Superior temporal gyrus (tissue), 1 donor: ENCODE data around the gene NFKBIZ.
A peak's percentile ranks its signal among the peaks of the same experiment; 100 is the strongest.
"Not testable (repeated sequence)": the region's sequence is repeated elsewhere in the genome, so short reads cannot be mapped to it uniquely, and the experiment has no call there.

Source experiments
- DNase-seq: peaks from one replicate; pipeline ENCODE4 v3.0.0-alpha.2; 2016; ENCODE audit errors: extremely low spot score

Gene NFKBIZ

DNA sequence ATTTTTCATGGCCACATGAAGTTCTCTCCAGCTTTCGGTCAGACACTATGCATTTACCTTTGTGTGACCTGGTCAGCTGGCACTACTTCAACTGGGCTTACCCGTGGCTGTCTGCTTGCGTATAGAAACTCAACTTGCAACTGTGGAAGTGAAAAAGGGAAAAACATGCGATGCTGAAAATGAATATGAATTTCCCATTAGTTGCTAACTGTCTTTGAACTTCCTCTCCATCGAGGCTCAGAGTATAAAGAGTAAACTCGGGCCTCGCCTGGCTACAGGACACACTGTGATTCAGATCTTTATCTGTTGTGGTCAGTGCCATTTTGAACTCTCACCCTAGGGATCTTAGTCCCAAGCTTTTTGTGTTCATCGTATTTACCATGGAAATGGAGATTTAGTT lies 26.8 kb downstream of the NFKBIZ start:
- no peak for DNase-seq

DNA sequence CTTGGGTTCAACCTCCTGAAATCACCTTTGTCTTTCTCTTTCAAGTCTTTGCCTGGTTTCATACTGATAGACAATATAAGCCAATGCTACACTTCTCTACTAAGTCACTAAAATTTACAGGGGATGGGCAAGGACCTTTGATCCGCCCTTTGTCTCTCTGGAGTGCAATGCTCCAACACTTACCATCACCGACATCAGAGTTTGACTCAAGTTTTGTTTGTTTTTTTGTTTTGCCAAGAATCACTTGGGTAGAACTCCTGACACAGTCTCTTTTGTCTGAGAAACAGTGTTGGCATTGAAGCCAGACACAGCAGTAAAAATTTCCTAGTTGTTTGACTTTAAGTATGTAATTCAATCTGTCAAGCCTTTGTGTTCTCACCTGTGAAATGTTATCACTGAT lies 29.3 kb downstream of the NFKBIZ start:
- no peak for DNase-seq

DNA sequence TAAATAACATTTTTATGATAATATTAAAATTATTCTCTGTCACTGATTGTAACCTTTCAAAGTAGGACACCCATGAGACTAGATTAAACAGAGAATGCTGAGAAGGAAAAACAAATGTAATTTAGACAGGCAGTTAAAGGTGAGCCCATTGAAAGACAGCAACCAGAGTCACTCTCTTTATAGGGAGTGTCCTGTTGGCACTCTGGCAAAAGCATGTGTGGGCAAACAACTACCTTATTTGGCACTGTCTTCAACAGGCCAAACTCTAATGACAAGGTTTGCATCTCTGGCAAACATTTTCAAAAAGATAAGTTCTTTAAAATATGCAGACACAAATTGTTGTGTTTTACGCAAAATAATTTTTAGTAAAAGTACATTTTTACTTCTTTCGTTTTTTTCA lies 29.8 kb downstream of the NFKBIZ start:
- DNase-seq: no peak

DNA sequence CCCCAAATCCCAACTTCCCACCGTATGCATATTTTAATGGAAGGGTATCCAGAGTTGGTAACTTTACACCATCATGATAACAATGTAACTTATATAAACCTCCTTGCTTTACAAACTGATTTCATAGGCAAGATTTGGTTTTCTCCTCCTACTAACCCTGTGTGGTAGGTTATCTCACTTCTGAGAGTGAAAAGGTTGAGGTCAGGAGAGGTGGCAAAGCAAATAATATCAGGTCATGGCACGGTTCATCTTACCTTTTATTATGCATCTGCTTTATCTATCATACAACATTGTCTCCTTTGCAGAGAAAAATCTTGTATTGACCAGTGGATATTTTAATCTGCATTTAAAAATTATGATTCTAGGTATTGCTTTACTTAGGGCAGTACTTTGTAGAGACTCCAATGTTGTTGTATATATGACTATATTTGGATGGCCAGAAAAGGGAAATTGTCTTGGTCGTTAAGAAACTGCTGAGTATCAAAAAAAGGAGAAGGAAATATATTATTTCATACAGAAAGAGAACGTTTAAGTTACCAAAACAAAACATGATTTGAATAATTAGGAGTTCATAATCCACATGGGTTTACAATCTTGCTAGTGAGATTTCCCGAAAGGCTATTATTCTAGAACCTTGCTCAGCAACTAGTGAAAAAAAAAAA lies 30.4 kb downstream of the NFKBIZ start:
- DNase-seq: no peak

DNA sequence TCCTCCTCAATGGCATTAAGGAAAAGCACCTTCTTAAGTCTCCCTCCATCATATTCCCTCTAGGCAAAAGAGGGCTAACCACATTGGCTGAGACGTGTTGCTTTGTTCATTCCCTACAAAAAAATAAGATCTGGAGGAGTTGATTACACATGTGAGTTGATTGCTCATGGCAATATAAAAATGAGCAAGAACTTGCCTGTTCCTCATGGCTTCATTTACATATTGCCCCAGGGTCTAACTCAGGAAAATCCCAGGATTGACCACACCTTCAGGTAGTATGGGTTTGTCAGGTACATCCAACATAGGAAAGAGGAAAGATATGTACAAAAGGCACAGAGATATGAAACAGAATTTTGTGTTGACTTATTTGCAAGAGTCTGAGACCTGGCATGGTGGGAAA lies 35.5 kb downstream of the NFKBIZ start:
- no peak for DNase-seq

DNA sequence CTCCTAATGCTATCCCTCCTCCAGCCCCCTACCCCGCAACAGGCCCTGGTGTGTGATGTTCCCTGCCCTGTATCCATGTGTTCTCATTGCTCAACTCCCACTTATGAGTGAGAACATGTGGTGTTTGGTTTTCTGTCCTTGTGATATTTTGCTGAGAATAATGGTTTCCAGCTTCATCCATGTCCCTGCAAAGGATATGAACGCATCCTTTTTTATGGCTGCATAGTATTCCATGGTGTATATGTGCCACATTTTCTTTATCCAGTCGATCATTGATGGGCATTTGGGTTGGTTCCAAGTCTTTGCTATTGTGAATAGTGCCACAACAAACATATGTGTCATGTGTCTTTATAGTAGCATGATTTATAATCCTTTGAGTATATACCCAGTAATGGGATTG lies 36.3 kb downstream of the NFKBIZ start:
- not testable (repeated sequence) for DNase-seq

DNA sequence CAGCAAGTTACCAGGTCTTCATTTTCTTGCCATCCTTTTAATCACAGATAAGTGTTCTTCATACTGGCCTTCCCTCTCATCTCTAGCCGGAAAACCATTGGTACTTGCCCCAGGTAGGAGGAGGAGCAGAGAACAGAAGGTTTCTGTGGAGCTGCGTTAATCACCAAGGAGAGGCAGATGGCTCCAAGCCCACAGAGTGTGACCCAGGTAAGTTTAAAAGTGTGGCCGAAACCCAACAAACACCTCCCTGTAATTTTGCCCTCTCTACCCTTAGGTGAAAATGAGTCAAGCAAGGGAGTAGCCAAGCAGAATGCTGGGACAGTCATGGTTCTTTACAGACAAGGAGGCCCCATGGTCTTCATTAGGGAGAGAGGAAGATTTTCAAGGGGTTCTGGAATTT lies 37.3 kb downstream of the NFKBIZ start:
- DNase-seq: no peak

DNA sequence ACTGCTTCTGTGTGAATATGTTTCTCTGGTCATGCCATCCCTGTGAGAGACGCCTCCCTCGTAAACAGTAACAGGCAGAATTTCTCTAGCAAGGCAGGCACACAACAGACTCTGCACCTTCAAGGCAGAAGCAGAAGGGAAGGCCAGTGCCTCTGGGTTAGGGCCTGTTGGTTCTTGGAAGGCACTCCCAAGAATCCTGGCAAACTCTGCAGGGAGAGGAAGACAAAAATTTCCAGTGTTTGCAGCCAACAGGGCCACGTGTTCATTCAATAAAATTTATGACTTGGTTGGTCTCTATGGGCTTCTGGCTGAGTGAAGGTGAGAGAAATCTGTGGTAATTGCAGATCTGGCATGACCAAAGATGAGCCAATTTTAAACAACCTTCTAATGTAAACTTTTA lies 39.3 kb downstream of the NFKBIZ start:
- DNase-seq: no peak

DNA sequence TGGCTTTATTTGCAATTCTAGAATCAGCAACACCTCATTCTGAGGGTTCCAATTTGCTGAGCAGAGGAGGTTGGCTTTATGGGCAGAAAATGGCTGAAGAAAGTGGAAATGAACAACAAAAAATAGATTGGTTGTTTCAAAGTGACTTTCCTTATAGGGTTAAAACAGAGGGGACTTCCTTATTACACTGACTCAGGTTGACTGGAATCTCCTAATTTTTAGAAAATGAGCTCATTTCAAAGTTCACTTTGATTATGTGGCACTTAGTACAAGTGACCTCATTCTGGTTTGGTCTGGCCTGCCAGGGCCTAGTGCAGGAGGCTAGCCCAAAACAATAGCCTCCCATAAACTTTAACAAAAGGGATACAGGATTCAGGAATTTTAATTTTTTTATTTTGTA lies 41.4 kb downstream of the NFKBIZ start:
- DNase-seq: no peak

DNA sequence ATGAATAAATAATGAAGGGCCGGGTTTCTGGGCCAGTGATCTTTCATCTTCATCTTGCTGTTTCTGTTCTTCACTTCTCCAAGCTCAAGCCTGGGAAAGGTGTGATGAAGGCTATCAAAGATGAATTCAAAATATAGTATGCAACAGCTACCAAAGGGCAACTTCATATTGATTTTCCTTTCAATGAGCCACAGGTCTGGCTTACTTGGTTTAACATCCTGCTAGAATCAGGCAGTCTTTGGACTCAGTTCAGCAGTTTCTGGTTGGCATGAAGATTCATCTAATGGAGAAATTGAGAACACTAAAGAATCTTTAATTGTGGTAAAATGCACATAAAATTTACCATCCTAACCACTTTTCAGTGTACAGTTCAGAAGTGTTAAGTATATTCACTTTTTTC lies 43.3 kb downstream of the NFKBIZ start:
- no peak for DNase-seq

DNA sequence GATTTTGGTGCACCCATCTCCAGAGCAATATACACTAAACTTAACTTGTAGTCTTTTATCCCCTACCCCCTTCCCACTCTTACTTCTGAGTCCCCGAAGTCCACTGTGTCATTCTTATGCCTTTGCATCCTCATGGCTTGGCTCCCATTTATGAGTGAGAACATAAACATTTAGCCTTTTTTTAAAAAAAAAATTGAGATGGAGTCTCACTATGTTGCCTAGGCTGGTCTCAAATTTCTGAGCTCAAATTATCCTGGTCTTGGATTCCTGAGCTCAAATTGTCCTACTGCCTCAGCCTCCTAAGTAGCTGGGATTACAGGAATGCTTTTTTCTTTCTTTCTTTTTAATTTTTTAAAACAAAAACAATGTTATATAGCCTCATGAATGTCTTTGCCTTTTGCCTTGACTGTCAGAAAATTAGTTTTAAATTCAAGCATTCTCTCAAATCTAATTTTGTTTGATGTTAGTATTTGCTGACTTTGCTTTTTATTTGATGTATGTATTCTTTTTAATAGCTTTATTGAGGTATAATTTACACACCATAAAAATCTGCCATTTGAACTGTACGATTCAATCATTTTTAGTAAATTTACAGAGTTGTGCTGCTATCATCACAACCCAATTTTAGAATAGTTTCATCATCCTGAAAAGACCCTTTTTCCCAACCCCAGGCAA lies 46.9 kb downstream of the NFKBIZ start:
- DNase-seq: no peak

DNA sequence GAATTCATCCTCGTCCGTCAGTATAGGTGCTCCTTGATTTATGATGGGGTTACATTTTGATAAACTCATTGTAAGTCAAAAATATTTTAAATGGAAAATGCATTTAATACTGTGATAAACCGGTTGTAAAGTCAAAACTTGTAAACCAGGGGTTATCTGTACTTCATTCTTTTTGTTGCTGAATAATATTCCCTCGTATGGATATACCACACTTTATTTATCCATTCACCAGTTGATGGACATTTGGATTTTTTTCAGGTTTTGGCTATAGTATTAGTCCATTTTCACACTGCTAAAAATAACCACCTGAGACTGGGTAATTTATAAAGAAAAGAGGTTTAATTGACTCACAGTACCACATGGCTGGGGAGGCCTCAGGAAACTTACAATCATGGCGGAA lies 47.7 kb downstream of the NFKBIZ start:
- no peak for DNase-seq

DNA sequence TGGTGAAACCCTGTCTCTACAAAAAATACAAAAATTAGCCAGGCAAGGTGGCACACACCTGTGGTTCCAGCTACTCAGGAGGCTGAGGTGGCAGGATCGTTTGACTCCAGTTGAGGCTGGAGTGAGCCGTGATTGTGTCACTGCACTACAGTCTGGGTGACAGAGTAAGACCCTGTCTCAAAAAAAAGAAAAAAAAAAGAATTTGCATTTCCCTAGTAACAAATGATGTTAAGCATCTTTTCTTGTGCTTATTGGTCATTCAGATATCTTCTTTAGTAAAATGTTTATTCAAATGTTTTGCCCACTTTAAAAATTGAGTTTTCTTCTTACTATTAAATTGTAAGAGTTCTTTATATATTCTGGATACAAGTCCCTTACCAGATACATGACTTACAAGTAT lies 48.7 kb downstream of the NFKBIZ start:
- no peak for DNase-seq

DNA sequence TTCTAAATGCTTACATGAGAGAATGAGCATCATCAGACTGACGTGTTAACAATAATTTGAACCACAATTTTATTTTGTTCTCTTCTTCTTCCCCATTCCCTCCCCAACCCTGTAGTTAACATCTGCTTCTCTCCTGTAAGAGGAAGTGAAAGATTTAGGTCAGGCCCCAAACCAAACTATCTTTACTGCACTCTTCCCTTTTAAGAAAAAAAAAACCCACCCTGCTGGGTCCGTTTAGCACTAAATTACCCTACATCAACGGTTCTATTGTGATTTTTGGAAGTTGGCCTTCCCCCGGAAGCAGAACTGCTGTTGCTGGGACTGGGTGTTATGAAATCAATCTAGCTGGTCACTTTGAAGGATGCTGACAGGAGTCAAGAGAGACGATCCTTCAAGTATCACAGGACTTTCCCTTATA lies 49.4 kb downstream of the NFKBIZ start:
- peak; percentile 19 for DNase-seq

DNA sequence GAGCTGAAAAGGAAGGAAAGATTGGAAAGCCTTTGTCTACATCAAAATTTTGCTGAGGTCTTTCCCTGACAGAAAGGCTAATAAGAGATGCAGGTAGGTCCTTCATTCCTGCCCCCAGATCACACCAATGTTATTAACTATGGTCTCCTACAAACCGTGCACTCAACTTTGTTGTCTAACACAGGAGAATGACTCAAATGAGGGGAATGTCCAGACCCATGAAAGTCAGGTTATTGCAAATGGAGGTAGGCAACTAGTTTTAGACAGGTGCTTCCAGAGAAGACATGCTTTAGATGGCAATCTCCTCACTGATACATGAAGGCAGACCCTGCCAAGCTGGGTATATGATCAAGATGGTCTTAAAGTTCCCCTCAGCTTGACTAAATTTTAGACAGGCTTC lies 51.0 kb downstream of the NFKBIZ start:
- no peak for DNase-seq

DNA sequence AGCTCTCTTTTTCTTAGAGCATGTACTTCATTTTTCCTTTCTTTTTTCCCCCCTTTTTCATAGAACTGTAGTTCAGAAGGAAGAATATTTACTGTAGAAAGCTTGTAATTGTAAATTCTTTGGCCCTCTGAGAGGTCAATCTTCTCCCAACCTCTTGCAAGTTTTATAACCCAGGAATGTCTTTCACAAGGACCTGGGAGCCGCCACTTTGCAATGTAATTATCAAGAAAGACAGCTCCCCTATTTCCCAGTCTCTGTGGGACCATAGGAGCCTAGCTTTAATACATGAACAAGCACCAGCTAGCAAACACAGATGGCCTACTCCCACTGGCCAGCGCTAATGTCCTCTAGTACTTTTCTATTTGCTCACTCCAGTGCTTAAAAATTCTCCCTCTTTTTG lies 51.4 kb downstream of the NFKBIZ start:
- no peak for DNase-seq

DNA sequence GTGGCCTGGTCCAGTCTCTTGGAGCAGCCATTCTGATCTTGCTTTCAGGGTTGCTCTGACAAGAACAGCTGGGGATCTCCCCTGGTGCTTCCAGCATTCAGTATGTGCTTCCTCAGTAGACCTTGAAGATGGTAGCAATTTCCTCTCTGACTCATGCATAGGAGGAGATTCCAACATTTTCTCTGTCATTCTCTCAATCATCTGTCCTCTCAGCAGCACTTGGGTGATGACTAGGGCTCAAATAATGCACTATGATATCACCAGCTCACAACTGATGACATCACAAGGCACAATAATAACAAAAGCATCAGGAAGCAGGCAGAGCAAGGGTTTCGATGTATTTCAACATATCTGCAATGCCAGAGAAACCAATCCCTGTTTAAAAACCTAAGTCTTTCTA lies 52.7 kb downstream of the NFKBIZ start:
- no peak for DNase-seq

DNA sequence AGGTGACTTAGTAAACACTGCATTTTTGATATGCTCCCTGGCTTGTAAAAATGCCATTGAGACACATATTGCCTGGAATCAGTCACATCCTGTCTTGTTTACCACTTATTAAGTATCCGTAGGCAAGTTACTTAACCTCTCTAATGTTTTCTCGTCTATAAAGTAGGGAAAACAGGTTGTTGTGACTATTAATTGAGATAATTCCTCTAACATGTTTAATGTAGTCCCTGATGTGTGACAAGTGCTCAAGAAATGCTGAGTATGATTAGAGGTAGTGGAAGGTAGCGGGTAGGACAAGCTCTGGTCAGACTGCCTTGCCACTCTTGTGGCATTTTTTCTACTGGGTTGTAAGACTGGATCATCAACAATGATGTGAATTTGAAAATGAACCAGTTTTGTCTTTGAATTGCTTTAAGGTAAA lies 54.1 kb downstream of the NFKBIZ start:
- no peak for DNase-seq

DNA sequence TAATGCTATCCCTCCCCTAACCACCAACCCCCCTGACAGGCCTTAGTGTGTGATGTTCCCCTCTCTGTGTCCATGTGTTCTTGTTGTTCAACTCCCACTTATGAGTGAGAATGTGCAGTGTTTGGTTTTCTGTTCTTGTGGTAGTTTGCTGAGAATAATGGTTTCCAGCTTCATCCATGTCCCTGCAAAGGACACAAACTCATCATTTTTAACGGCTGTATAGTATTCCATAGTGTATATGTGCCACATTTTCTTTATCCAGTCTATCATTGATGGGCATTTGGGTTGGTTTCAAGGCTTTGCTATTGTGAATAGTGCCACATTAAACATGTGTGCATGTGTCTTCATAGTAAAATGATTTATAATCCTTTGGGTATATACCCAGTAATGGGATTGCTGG lies 56.3 kb downstream of the NFKBIZ start:
- DNase-seq: not testable (repeated sequence)
